H1 (cell line): ENCODE measurements around the gene MTCL3.

Source experiments
- CTCF ChIA-PET: fragments of 300-600 bp; sonication (Branson Sonifier 250); formaldehyde crosslinking; loops from one replicate; lab custom pipeline; 2021; ENCODE audit not compliant: partially characterized antibody; lab: Charles Lee
- POLR2A ChIA-PET: fragments of 300-600 bp; sonication (Branson Sonifier 250); formaldehyde crosslinking; loops from one replicate; lab custom pipeline; 2021; ENCODE audit warnings: inconsistent platforms; ENCODE audit not compliant: partially characterized antibody; lab: Charles Lee
- DNase-seq, 2 experiments: peaks; one replicate each; pipeline versions ENCODE4 v3.0.0 to v3.0.0-alpha.2; 2010 to 2022; ENCODE audit warnings: low spot score in 2 of 2, low read depth in 1 of 2, mixed read lengths in 1 of 2
- FAIRE-seq: peaks from 2 replicates; lab custom pipeline; 2011; peaks lifted over from hg19 to GRCh38; lab: Jason Lieb, UNC
- H2AFZ ChIP-seq: 2 replicates; pipeline ENCODE4 v1.8.1; 2012; ENCODE audit warnings: low read length, inconsistent platforms
- H2AK5ac ChIP-seq: 2 replicates; pipeline ENCODE4 v1.6.1; 2013; ENCODE audit warnings: low read depth, low read length
- H2BK120ac ChIP-seq: replicated peaks from 2 replicates; pipeline ENCODE3; 2013; ENCODE audit warnings: low read depth, low read length, inconsistent platforms
- H2BK12ac ChIP-seq: 2 replicates; pipeline ENCODE4 v1.6.1; 2013; ENCODE audit warnings: low read depth, low read length
- H2BK15ac ChIP-seq: 2 replicates; pipeline ENCODE4 v1.6.1; 2013; ENCODE audit warnings: low read length
- H2BK20ac ChIP-seq: 2 replicates; pipeline ENCODE4 v1.6.1; 2013; ENCODE audit warnings: low read length
- H2BK5ac ChIP-seq: 2 replicates; pipeline ENCODE4 v1.6.1; 2013; ENCODE audit warnings: low read depth, low read length
- H3K14ac ChIP-seq: 2 replicates; pipeline ENCODE4 v1.6.1; 2013; ENCODE audit warnings: inconsistent platforms; ENCODE audit not compliant: insufficient read length
- H3K18ac ChIP-seq: 2 replicates; pipeline ENCODE4 v1.6.1; 2013; ENCODE audit warnings: low read length; ENCODE audit errors: extremely low read depth
- H3K23ac ChIP-seq: 2 replicates; pipeline ENCODE4 v1.6.1; 2013; ENCODE audit warnings: inconsistent platforms; ENCODE audit not compliant: insufficient read length
- H3K23me2 ChIP-seq: 2 replicates; pipeline ENCODE4 v1.6.1; 2013; ENCODE audit warnings: low read depth, low read length
- H3K27ac ChIP-seq: 2 replicates; pipeline ENCODE4 v1.6.1; 2011; ENCODE audit warnings: low read depth, low read length, inconsistent platforms
- H3K27me3 ChIP-seq, 4 experiments: replicated peaks in 1 of 4; 1 replicate in 1 of 4; 2 replicates in 3 of 4; pipeline versions ENCODE4 v1.6.1 to v1.8.1; 2011 to 2013; ENCODE audit warnings: low read length in 3 of 4, mild to moderate bottlenecking in 3 of 4, inconsistent platforms in 2 of 4, mixed read lengths in 2 of 4, moderate library complexity in 1 of 4; ENCODE audit not compliant: control insufficient read depth in 3 of 4, insufficient read depth in 3 of 4; ENCODE audit errors: extremely low read depth in 1 of 4
- H3K36me3 ChIP-seq, 4 experiments: 2 replicates each; pipeline versions ENCODE4 v1.6.1 to v1.8.1; 2011 to 2013; ENCODE audit warnings: mild to moderate bottlenecking in 4 of 4, low read length in 3 of 4, moderate library complexity in 2 of 4, control low read depth in 1 of 4, inconsistent platforms in 1 of 4; ENCODE audit not compliant: insufficient read depth in 4 of 4, control insufficient read depth in 2 of 4
- H3K4ac ChIP-seq: replicated peaks from 2 replicates; pipeline ENCODE3; 2013; ENCODE audit warnings: low read length, low read depth, mixed read lengths, inconsistent platforms; ENCODE audit not compliant: insufficient read length
- H3K4me1 ChIP-seq, 4 experiments: replicated peaks in 1 of 4; 1 replicate in 1 of 4; 2 replicates in 3 of 4; pipeline versions ENCODE4 v1.6.1 to v1.8.1; 2011 to 2013; ENCODE audit warnings: low read length in 3 of 4, inconsistent platforms in 2 of 4, mixed read lengths in 1 of 4; ENCODE audit not compliant: insufficient read depth in 4 of 4, control insufficient read depth in 3 of 4
- H3K4me2 ChIP-seq, 2 experiments: 2 replicates each; pipeline versions ENCODE4 v1.6.1 to v1.8.1; 2011 to 2013; ENCODE audit warnings: low read depth in 2 of 2, low read length in 2 of 2, control low read depth in 1 of 2, inconsistent platforms in 1 of 2, mild to moderate bottlenecking in 1 of 2; ENCODE audit not compliant: insufficient read depth in 1 of 2
- H3K4me3 ChIP-seq, 4 experiments: fragments of 200-600, 300-600 bp in 1 of 4; sonication (generic), shearing (Covaris generic), sonication (Bioruptor Twin) in 1 of 4; 2 replicates each; pipeline versions ENCODE4 v1.5.1 to v1.8.1; 2011 to 2016; ENCODE audit warnings: low read length in 4 of 4, low read depth in 3 of 4, control low read depth in 2 of 4, inconsistent platforms in 2 of 4, mild to moderate bottlenecking in 2 of 4, mixed read lengths in 1 of 4, moderate library complexity in 1 of 4; ENCODE audit not compliant: insufficient read depth in 2 of 4; ENCODE audit errors: extremely low read depth in 1 of 4
- H3K56ac ChIP-seq: replicated peaks from 2 replicates; pipeline ENCODE3; 2013; ENCODE audit warnings: low read depth, mild to moderate bottlenecking, mixed read lengths, low read length, inconsistent platforms; ENCODE audit not compliant: insufficient read length
- H3K79me1 ChIP-seq: 2 replicates; pipeline ENCODE4 v1.6.1; 2013; ENCODE audit warnings: low read depth, low read length, control low read depth
- H3K79me2 ChIP-seq, 2 experiments: 2 replicates each; pipeline versions ENCODE4 v1.6.1 to v1.8.1; 2012 to 2013; ENCODE audit warnings: low read length in 2 of 2, mild to moderate bottlenecking in 2 of 2, inconsistent platforms in 1 of 2; ENCODE audit not compliant: insufficient read depth in 2 of 2, control insufficient read depth in 1 of 2
- H3K9ac ChIP-seq, 4 experiments: replicated peaks in 1 of 4; 1 replicate in 1 of 4; 2 replicates in 3 of 4; pipeline versions ENCODE4 v1.6.1 to v1.8.1; 2011 to 2013; ENCODE audit warnings: low read depth in 3 of 4, low read length in 3 of 4, control low read depth in 2 of 4, mild to moderate bottlenecking in 2 of 4, moderate library complexity in 2 of 4, inconsistent platforms in 1 of 4; ENCODE audit errors: extremely low read depth in 1 of 4
- H3K9me3 ChIP-seq, 2 experiments: 2 replicates each; pipeline versions ENCODE4 v1.6.1 to v1.8.1; 2012 to 2013; ENCODE audit warnings: mild to moderate bottlenecking in 2 of 2, moderate library complexity in 2 of 2, control low read depth in 1 of 2, inconsistent platforms in 1 of 2, low read depth in 1 of 2, low read length in 1 of 2, mixed read lengths in 1 of 2; ENCODE audit not compliant: insufficient read depth in 2 of 2
- H4K20me1 ChIP-seq, 2 experiments: replicated peaks in 1 of 2; 2 replicates each; pipeline versions ENCODE3 to v1.8.1; 2011 to 2013; ENCODE audit warnings: inconsistent platforms in 2 of 2, low read length in 2 of 2, mild to moderate bottlenecking in 1 of 2; ENCODE audit not compliant: insufficient read depth in 2 of 2, control insufficient read depth in 1 of 2
- H4K5ac ChIP-seq: 2 replicates; pipeline ENCODE4 v1.6.1; 2013; ENCODE audit warnings: low read length, low read depth, mixed read lengths, inconsistent platforms; ENCODE audit not compliant: insufficient read length
- H4K8ac ChIP-seq: 2 replicates; pipeline ENCODE4 v1.8.0; 2013; ENCODE audit warnings: mild to moderate bottlenecking, moderate library complexity, low read length, inconsistent platforms; ENCODE audit not compliant: insufficient read depth; ENCODE audit errors: extremely low read depth
- H4K91ac ChIP-seq: replicated peaks from 2 replicates; pipeline ENCODE3; 2013; ENCODE audit warnings: low read length, mixed read lengths, inconsistent platforms; ENCODE audit not compliant: insufficient read length
- BRCA1 ChIP-seq: IDR thresholded peaks from 2 replicates; pipeline ENCODE4 v1.6.1; 2012; ENCODE audit warnings: low read depth, low read length, improper control_type of control experiment
- CBX5 ChIP-seq: fragments of 300-800, 300-1000 bp; sonication (generic); IDR thresholded peaks from 2 replicates; pipeline ENCODE4 v1.7.1; 2016; ENCODE audit warnings: antibody characterized with exemption, low read length, low read depth
- CBX8 ChIP-seq: fragments of 300-800, 300-1000 bp; sonication (generic); IDR thresholded peaks from 2 replicates; pipeline ENCODE4 v1.7.1; 2016; ENCODE audit warnings: low read depth, low read length, borderline replicate concordance
- NRF1 ChIP-seq: IDR thresholded peaks from 2 replicates; pipeline ENCODE4 v1.6.1; 2011; ENCODE audit warnings: mild to moderate bottlenecking, low read depth, low read length, improper control_type of control experiment
- POLR2A ChIP-seq, 2 experiments: IDR thresholded peaks; 1 replicate in 1 of 2; 2 replicates in 1 of 2; pipeline ENCODE4 v1.6.1; 2011; ENCODE audit warnings: low read depth in 2 of 2, low read length in 2 of 2, mild to moderate bottlenecking in 2 of 2; ENCODE audit errors: control extremely low read depth in 1 of 2
- POU5F1 ChIP-seq: IDR thresholded peaks from 2 replicates; pipeline ENCODE4 v1.6.1; 2011; ENCODE audit warnings: low read depth, mild to moderate bottlenecking, low read length, moderate library complexity
- RXRA ChIP-seq: IDR thresholded peaks from 2 replicates; pipeline ENCODE4 v1.6.1; 2011; ENCODE audit warnings: low read depth, mild to moderate bottlenecking, low read length, moderate library complexity; ENCODE audit not compliant: insufficient read depth
- SAP30 ChIP-seq: fragments of 300-600 bp; sonication (generic); IDR thresholded peaks from 2 replicates; pipeline ENCODE4 v1.7.1; 2012; ENCODE audit warnings: low read length, moderate library complexity, mild to moderate bottlenecking, inconsistent platforms; ENCODE audit not compliant: insufficient read depth, insufficient replicate concordance
- USF2 ChIP-seq: IDR thresholded peaks from 2 replicates; pipeline ENCODE4 v1.6.1; 2011; ENCODE audit warnings: low read length, improper control_type of control experiment
- ZNF274 ChIP-seq: IDR thresholded peaks from 2 replicates; pipeline ENCODE4 v1.7.0; 2012; ENCODE audit warnings: low read length, borderline replicate concordance; ENCODE audit errors: extremely low read depth

The MTCL3 gene

DNA sequence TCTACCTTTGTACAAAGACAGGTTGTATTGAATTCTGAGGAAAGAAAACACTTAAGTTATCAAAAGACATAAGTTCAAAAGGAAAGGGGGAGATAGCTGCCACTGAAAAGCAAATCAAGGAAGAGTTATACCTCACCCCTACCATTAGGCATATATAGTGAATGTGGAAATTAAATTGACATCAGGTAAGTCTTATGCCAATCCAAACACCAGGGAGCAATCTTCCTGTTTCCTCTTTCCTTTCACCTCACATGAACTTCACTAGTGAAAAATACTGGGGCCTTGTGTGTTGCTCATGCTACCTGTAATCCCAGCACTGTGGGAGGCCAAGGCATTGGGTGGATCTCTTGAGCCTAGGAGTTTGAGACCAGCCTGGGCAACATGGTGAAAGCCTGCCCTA lies 47.0 kb upstream of the MTCL3 start:
- H3K4me3 ChIP-seq = no peak overlapping the region
- no peaks in the 10 kb centered on the region for H3K9me3 ChIP-seq
- H2AK5ac ChIP-seq = no peak overlapping the region
- H3K23me2 ChIP-seq = no peaks in the 10 kb centered on the region
- H3K14ac ChIP-seq = no peak overlapping the region
- H2BK5ac ChIP-seq = no peak overlapping the region
- H2BK12ac ChIP-seq = no peak overlapping the region
- ChIA-PET CTCF (interaction anchor here (0.6 to 1.3 kb wide), 3 partner anchors 11 to 18 kb away, joined by 3 to 6 read pairs (median 5); no protein-coding TSS in a partner anchor), POLR2A (no interaction called here)
- no peaks in the 10 kb centered on the region for H3K36me3 ChIP-seq
- H3K27ac ChIP-seq = no peak overlapping the region
- no peaks in the 10 kb centered on the region for H3K79me2 ChIP-seq
- H2BK15ac ChIP-seq = no peak overlapping the region
- no peak overlapping the region for H2AFZ ChIP-seq
- H3K18ac ChIP-seq = no peak overlapping the region
- no peak overlapping the region for H4K8ac ChIP-seq
- H2BK20ac ChIP-seq = no peak overlapping the region
- H3K79me1 ChIP-seq = no peaks in the 10 kb centered on the region
- DNase-seq = no peak
- no peak overlapping the region for H2BK120ac ChIP-seq
- no peak overlapping the region for H3K56ac ChIP-seq
- no peaks in the 10 kb centered on the region for H4K20me1 ChIP-seq
- H4K91ac ChIP-seq = no peak overlapping the region
- TF ChIP-seq POLR2A (IDR thresholded peaks at IDR 0.05; ENCODE audit: control extremely low read depth in 1 of 2, low read depth in 2 of 2, low read length in 2 of 2) (no peak), ZNF274 (no peak), USF2 (no peak), CBX5 (no peak), NRF1 (no peak), SAP30 (no peak), BRCA1 (no peak), RXRA (no peak), POU5F1 (no peak), CBX8 (no peak)
- TF ChIP-seq, all 59 proteins: peak for 0
- Histone ChIP-seq H3K4me2 (no peak overlapping the region), H3K4ac (no peak overlapping the region), H3K23ac (no peak overlapping the region), H4K5ac (no peak overlapping the region), H3K27me3 (no peaks in the 10 kb centered on the region), H3K4me1 (no peaks in the 10 kb centered on the region), H3K9ac (no peak overlapping the region)
- FAIRE-seq = no peak
